ENCODE measurements around the gene PPP1R3F.

GRCh38 chrX:49246541-49246940, 23.1 kb upstream of the PPP1R3F start:
- TF ChIP-seq REST (IDR thresholded peaks at IDR 0.05; ENCODE audit: insufficient replicate concordance, low read depth) (no peak), CTCF (IDR thresholded peaks at IDR 0.05; ENCODE audit: insufficient read depth, low read length) (no peak)

Measured in HL-60 (cell line).